T-cell (primary cell): ENCODE data around the gene ZNF423. TPM values are rescaled to one million over a fixed set of nuclear protein-coding genes. Genes with fewer than 3 reads are reported as not detected.

Experiments
- ATAC-seq, 4 experiments: fragments of 200-7000 bp in 3 of 4; fragments of 150-1000 bp in 1 of 4; cut with Tn5 transposase; replicated peaks in 1 of 4; 1 replicate in 3 of 4; 2 replicates in 1 of 4; pipeline ENCODE4 v1.10.0; 2021; ENCODE audit warnings: moderate library complexity in 3 of 4, mild to moderate bottlenecking in 2 of 4, moderate number of reproducible peaks in 1 of 4
- CTCF ChIA-PET, 2 donors: fragments of 300-600 bp; sonication (Branson Sonifier 250); formaldehyde crosslinking; loops; one replicate each; lab custom pipeline; 2022; ENCODE audit warnings: antibody characterized with exemption in 2 of 2; lab: Charles Lee
- POLR2A ChIA-PET, 2 donors: fragments of 300-600 bp; sonication (Branson Sonifier 250); formaldehyde crosslinking; loops; one replicate each; lab custom pipeline; 2022; ENCODE audit warnings: antibody characterized with exemption in 2 of 2; lab: Charles Lee
- DNase-seq, 35 experiments: peaks; one replicate each; pipeline versions ENCODE4 v3.0.0 to v3.0.0-alpha.2; 2013 to 2023
- H3K27ac ChIP-seq: one replicate; pipeline ENCODE4 v1.5.1; 2013; ENCODE audit warnings: low read length
- H3K27me3 ChIP-seq, 2 experiments: replicated peaks in 1 of 2; 1 replicate in 1 of 2; 2 replicates in 1 of 2; pipeline versions ENCODE4 v1.6.1 to v1.7.0; 2013; ENCODE audit warnings: low read length in 1 of 2, mixed read lengths in 1 of 2; ENCODE audit not compliant: control insufficient read depth in 2 of 2, insufficient read depth in 2 of 2; ENCODE audit errors: extremely low read depth in 1 of 2
- H3K36me3 ChIP-seq, 2 donors: 1 replicate in 1 of 2; 2 replicates in 1 of 2; pipeline versions ENCODE4 v1.6.1 to v1.7.0; 2013; ENCODE audit warnings: low read length in 1 of 2; ENCODE audit not compliant: control insufficient read depth in 2 of 2, insufficient read depth in 1 of 2; ENCODE audit errors: extremely low read depth in 1 of 2
- H3K4me1 ChIP-seq, 2 experiments: 1 replicate in 1 of 2; 2 replicates in 1 of 2; pipeline versions ENCODE4 v1.6.1 to v1.7.0; 2013; ENCODE audit warnings: low read length in 2 of 2, mixed read lengths in 1 of 2; ENCODE audit not compliant: insufficient read depth in 2 of 2, control insufficient read depth in 1 of 2; ENCODE audit errors: extremely low read depth in 1 of 2
- H3K4me3 ChIP-seq, 2 donors: 1 replicate in 1 of 2; 2 replicates in 1 of 2; pipeline versions ENCODE4 v1.5.1 to v1.7.0; 2013; ENCODE audit warnings: mild to moderate bottlenecking in 2 of 2, low read length in 1 of 2, moderate library complexity in 1 of 2; ENCODE audit not compliant: control insufficient read depth in 1 of 2; ENCODE audit errors: extremely low read depth in 1 of 2
- H3K9me3 ChIP-seq: 2 replicates; pipeline ENCODE4 v1.7.0; 2013
- H3K27ac Mint-ChIP-seq, 2 donors: one replicate each; pipeline ENCODE4 v1.8.0; 2020 to 2021; ENCODE audit warnings: mild to moderate bottlenecking in 2 of 2, mixed read lengths in 2 of 2
- H3K27me3 Mint-ChIP-seq, 2 donors: one replicate each; pipeline ENCODE4 v1.8.0; 2021 to 2022; ENCODE audit warnings: mixed read lengths in 2 of 2
- H3K36me3 Mint-ChIP-seq: one replicate; pipeline ENCODE4 v1.8.0; 2021; ENCODE audit warnings: mixed read lengths
- H3K4me1 Mint-ChIP-seq, 3 donors: one replicate each; pipeline ENCODE4 v1.8.0; 2020 to 2022; ENCODE audit warnings: mixed read lengths in 3 of 3, mild to moderate bottlenecking in 1 of 3
- H3K4me3 Mint-ChIP-seq, 3 donors: one replicate each; pipeline ENCODE4 v1.8.0; 2020 to 2022; ENCODE audit warnings: mild to moderate bottlenecking in 3 of 3, mixed read lengths in 3 of 3, moderate library complexity in 3 of 3
- H3K9me3 Mint-ChIP-seq, 3 donors: one replicate each; pipeline ENCODE4 v1.8.0; 2020 to 2022; ENCODE audit warnings: mixed read lengths in 3 of 3
- WGBS: methylation state at CpG from one replicate; pipeline ENCODE4 v1.1.5; 2013; ENCODE audit warnings: missing lambda C conversion rate; ENCODE audit not compliant: insufficient coverage; 5-methylcytosine and 5-hydroxymethylcytosine counted together
- total RNA-seq, 35 experiments: library from RNA in 6 of 35; stranded (reverse) in 6 of 35; fragments of 120-200 nt in 1 of 35; gene quantifications; one replicate each; pipeline versions ENCODE4 v1.2.1 to v1.2.4 and lab custom pipeline; 2013 to 2026

ZNF423 gene
- total RNA-seq, 5 donors from 2014 or later (not counting 1 experiment from before 2014, with no cell fraction given), result 0.07 to 0.12 TPM; not detected in 3

DNA sequence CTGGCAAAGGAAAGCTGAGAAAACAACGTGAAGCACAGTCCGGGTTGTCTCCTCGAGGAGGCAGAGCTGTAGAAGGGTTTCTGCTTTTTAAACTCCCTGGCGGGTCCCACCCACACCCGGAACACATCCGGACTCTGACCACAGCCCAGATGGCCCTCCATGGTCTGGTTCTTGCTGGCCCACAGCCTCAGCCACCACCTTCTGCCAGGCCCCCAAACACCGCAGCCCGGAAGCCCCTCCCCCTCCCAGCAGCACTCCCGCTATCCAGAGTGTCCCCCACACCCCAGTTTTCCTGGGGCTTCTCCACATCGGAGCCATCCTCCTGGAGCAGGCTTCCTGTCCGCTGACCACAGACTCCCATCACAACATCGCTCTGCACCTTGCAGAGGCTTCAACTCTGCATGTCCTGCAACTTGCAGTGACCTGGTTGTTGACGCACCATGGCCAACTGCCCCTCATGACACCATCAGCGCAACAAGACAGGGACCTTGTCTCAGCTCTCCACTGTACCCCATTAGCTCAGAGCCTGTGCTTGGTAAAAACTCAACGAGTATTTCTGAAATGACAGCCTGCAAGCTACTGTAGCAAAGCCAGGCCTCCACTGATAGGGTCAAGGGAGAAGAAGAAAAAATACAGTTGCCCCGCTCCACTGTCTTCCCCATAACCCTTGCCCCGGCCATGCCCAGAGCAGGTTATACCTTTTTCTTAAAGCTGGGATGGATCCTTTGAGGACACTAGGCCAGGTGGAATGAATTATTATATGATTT lies 352.5 kb downstream of the ZNF423 start:
- DNase-seq (no peak), ATAC-seq (no peak)
- Histone ChIP-seq H3K27ac (no peak overlapping the region), H3K4me3 (no peak overlapping the region), H3K9me3 (no peaks in the 10 kb centered on the region), H3K27me3 (peaks cover 0 to 4% of the 10 kb centered on the region in 2 experiments), H3K4me1 (peaks cover 0 to 5% of the 10 kb centered on the region in 2 experiments), H3K36me3 (no peaks in the 10 kb centered on the region)
- ChIA-PET POLR2A (no interaction called here), CTCF (no interaction called here)
- peak overlapping the region in 1 of 3 donors; percentile 4 for H3K4me3 Mint-ChIP-seq
- H3K9me3 Mint-ChIP-seq, result no peaks in the 10 kb centered on the region
- peaks cover 4 to 13% (median 9%) of the 10 kb centered on the region in 3 donors for H3K4me1 Mint-ChIP-seq
- H3K27me3 Mint-ChIP-seq, result no peaks in the 10 kb centered on the region
- H3K27ac Mint-ChIP-seq, result no peak overlapping the region
- 38% methylated on average over 14 of the region's 17 CpGs for WGBS
- H3K36me3 Mint-ChIP-seq, result no peaks in the 10 kb centered on the region

DNA sequence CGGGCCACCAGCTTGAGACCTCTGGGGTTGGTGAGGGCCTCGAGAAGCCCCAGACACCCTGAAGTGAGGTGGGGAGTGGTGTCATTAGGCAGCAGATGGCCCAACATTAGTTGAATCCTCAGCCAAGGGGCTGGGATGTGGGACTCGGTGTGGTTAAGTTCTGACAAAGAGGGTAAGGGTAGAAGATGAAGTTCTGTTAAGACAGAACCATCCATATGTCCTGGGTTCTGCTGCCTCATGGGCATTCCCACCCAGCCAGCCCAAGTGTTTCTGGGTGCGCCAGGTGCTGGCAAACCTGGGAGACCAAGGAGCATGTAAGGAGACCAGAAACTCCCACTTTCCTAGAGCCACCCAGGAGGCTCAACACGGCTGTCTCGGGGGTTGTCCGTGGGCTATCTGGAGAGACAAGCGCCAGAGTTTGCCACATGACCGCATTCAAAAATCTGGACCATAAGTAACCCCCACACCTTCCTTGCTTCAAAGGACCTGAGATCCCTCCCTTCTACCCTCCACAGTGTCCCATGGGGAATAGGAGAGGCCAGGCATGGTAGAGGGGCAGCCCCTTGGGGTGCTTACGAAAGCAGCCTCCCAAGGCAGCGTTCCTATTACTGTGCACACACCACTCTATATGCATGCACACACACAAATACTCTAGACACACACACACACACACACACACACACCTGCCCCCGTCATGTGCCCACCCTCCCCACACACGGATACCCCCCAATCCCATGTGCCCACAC lies 353.6 kb downstream of the ZNF423 start:
- no peak overlapping the region for H3K27ac Mint-ChIP-seq
- ATAC-seq, result no peak

DNA sequence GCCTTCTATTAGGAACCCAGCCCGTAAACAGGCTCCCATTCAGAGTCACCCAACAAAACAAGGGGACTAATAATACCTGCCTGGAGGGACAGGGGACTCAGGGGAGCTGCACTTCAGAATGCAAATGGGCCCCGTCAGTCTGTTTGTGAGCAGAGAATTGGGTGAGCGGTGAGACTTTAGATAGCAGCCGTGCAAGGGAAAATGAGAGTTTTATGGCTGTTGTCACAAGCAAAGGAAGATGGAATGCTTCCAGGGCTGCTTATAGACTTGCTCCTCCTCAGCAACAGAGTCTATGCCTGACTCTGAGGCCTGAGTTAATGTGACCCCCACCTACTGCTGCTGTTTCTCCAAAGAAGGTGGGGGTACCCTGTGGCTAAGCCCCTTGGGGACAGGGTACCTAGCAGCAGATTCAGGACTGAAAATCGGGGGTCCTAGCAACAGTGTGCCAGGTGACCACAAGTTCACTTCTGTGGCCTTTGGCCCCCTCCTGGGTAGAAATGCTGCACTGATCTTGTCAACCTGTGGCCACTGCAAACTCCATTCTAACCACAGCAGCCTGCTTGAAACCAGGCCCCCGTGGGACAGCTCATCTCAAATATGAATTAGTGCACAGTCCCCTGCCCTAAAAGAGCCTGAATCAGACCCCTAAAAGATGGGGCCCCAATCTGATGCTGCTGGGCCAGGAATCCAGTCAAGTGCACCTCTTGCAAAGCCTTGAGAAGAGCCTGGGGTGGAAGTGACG lies 355.9 kb downstream of the ZNF423 start:
- DNase-seq (no peak), ATAC-seq (no peak)
- Histone ChIP-seq H3K4me1 (peaks cover 0 to 5% of the 10 kb centered on the region in 2 experiments), H3K27me3 (peaks cover 0 to 8% of the 10 kb centered on the region in 2 experiments), H3K27ac (no peak overlapping the region), H3K36me3 (no peaks in the 10 kb centered on the region), H3K9me3 (no peaks in the 10 kb centered on the region), H3K4me3 (no peak overlapping the region)
- Mint-ChIP-seq H3K4me1 (peaks cover 4 to 13% (median 9%) of the 10 kb centered on the region in 3 donors), H3K27me3 (no peaks in the 10 kb centered on the region), H3K9me3 (no peaks in the 10 kb centered on the region), H3K27ac (no peak overlapping the region), H3K4me3 (no peak overlapping the region), H3K36me3 (no peaks in the 10 kb centered on the region)
- WGBS, result 77% methylated on average over 6 of the region's 7 CpGs
- POLR2A ChIA-PET, result no interaction called here
- CTCF ChIA-PET, result interaction anchor here in 1 of 2 donors (1.0 kb wide), 1 partner anchor 18 kb away, joined by 4 read pairs; no protein-coding TSS in a partner anchor

More for the DNA sequence above, 353.6 kb downstream of the ZNF423 start:
- CTCF ChIA-PET, result no interaction called here
- H3K4me3 Mint-ChIP-seq, result no peak overlapping the region
- Histone ChIP-seq H3K27ac (no peak overlapping the region), H3K9me3 (no peaks in the 10 kb centered on the region), H3K27me3 (peaks cover 0 to 7% of the 10 kb centered on the region in 2 experiments), H3K4me3 (no peak overlapping the region), H3K36me3 (no peaks in the 10 kb centered on the region), H3K4me1 (peaks cover 0 to 5% of the 10 kb centered on the region in 2 experiments)
- no peaks in the 10 kb centered on the region for H3K9me3 Mint-ChIP-seq
- peaks cover 4 to 13% (median 9%) of the 10 kb centered on the region in 3 donors for H3K4me1 Mint-ChIP-seq
- H3K27me3 Mint-ChIP-seq, result no peaks in the 10 kb centered on the region
- 86% methylated on average over 8 of the region's 13 CpGs for WGBS
- H3K36me3 Mint-ChIP-seq, result no peaks in the 10 kb centered on the region
- DNase-seq, result no peak
- POLR2A ChIA-PET, result no interaction called here

DNA sequence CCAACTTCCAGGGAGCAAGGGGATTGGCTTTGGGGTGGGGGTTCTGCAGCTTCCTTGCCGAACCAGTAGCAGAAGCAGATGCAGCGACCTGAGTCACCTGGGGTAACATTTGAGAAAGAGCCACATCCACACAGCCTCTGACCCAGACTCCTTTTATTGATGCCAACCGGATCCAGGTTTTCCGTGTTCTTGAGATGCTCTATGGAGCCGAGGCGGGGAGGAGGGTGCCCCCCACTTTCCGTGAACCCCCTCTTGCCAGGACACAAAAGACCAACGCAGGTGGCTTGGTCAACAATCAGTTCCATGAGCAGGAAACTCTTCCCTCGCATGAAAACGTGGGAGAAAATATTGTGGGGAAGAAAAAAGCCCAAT lies 356.5 kb downstream of the ZNF423 start:
- Mint-ChIP-seq H3K4me1 (peaks cover 4 to 13% (median 9%) of the 10 kb centered on the region in 3 donors), H3K36me3 (no peaks in the 10 kb centered on the region), H3K27me3 (no peaks in the 10 kb centered on the region), H3K4me3 (no peak overlapping the region), H3K27ac (no peak overlapping the region), H3K9me3 (no peaks in the 10 kb centered on the region)
- DNase-seq (no peak), ATAC-seq (no peak)
- Histone ChIP-seq H3K4me1 (peaks cover 0 to 5% of the 10 kb centered on the region in 2 experiments), H3K27ac (no peak overlapping the region), H3K9me3 (no peaks in the 10 kb centered on the region), H3K4me3 (no peak overlapping the region), H3K27me3 (peaks cover 0 to 8% of the 10 kb centered on the region in 2 experiments), H3K36me3 (no peaks in the 10 kb centered on the region)
- WGBS, result 75% methylated on average over 2 of the region's 10 CpGs
- CTCF ChIA-PET, result interaction anchor here in 1 of 2 donors (1.0 kb wide), 1 partner anchor 19 kb away, joined by 4 read pairs; no protein-coding TSS in a partner anchor
- POLR2A ChIA-PET, result no interaction called here

DNA sequence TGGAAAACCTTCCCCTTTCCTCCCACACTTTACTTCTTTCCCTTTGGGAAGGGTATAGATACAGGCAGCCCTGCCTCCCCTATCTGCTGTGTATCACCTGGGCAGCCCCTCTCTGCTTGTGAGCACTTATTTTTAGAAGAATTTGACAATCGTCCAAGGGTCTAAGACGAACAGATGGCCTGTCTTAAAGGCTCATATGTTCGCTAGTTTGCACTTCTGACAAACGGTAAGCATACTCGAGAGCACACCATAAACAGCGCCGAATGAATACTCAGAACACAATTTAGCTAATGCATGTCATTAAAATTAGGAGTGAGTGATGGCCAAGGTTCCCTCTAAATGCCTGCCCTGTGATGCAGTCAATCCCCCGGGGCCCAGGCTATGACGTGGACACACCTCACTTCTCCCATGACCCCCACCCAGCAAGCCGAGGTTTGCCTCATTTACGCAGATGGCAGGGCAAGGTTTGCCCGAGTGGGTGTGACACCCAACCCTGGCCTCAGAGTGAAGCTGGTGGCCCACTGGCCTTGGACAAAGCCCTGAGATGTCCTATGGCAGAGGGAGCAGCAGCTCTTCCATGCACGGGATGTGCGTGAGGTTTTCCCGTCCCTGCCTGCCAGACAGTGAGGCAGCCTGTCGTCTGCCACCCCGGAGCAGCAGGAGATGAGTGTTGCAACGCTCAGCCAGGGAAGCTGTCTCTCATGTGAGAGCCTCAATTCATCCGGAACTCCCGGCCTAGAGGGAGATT lies 357.1 kb downstream of the ZNF423 start:
- no peak overlapping the region for H3K4me3 ChIP-seq
- ATAC-seq, result no peak
- peaks cover 0 to 8% of the 10 kb centered on the region in 2 experiments for H3K27me3 ChIP-seq
- Mint-ChIP-seq H3K4me1 (peaks cover 4 to 13% (median 9%) of the 10 kb centered on the region in 3 donors), H3K36me3 (no peaks in the 10 kb centered on the region), H3K27me3 (no peaks in the 10 kb centered on the region), H3K9me3 (no peaks in the 10 kb centered on the region), H3K27ac (no peak overlapping the region), H3K4me3 (no peak overlapping the region)
- ChIA-PET CTCF (interaction anchor here in 1 of 2 donors (1.0 kb wide), 1 partner anchor 19 kb away, joined by 4 read pairs; no protein-coding TSS in a partner anchor), POLR2A (no interaction called here)
- H3K4me1 ChIP-seq, result peaks cover 0 to 5% of the 10 kb centered on the region in 2 experiments
- 77% methylated on average over 11 of the region's 20 CpGs for WGBS
- no peak overlapping the region for H3K27ac ChIP-seq
- H3K36me3 ChIP-seq, result no peaks in the 10 kb centered on the region
- H3K9me3 ChIP-seq, result no peaks in the 10 kb centered on the region
- DNase-seq, result peak in 1 of 35 experiments; percentile 10
